CD14-positive monocyte (primary cell): ENCODE data around the gene AZIN2. TPM values are rescaled to one million over a fixed set of nuclear protein-coding genes. Genes with fewer than 3 reads are reported as not detected.

Source experiments
- DNase-seq, 3 donors: peaks; one replicate each; pipeline ENCODE4 v3.0.0-alpha.2; 2011 to 2022
- H2AFZ ChIP-seq: 2 replicates; pipeline ENCODE4 v1.6.0; 2012; ENCODE audit warnings: mild to moderate bottlenecking, low read depth, low read length, inconsistent platforms; ENCODE audit not compliant: insufficient read depth, poor library complexity, severe bottlenecking
- H3K27ac ChIP-seq, 2 donors: 1 replicate in 1 of 2; 2 replicates in 1 of 2; pipeline ENCODE4 v1.5.1; 2012 to 2013; ENCODE audit warnings: low read length in 2 of 2, control low read depth in 1 of 2, inconsistent platforms in 1 of 2, low read depth in 1 of 2, mild to moderate bottlenecking in 1 of 2
- H3K27me3 ChIP-seq, 2 donors: one replicate each; pipeline versions ENCODE4 v1.6.0 to v1.6.1; 2011 to 2013; ENCODE audit warnings: low read length in 2 of 2; ENCODE audit not compliant: control insufficient read depth in 2 of 2, insufficient read depth in 2 of 2
- H3K36me3 ChIP-seq, 2 donors: replicated peaks in 1 of 2; 1 replicate in 1 of 2; 2 replicates in 1 of 2; pipeline versions ENCODE4 v1.5.1 to v1.6.1; 2012 to 2013; ENCODE audit warnings: low read length in 2 of 2, control low read depth in 1 of 2, inconsistent platforms in 1 of 2, mild to moderate bottlenecking in 1 of 2; ENCODE audit not compliant: insufficient read depth in 2 of 2, control insufficient read depth in 1 of 2
- H3K4me1 ChIP-seq, 2 donors: 1 replicate in 1 of 2; 2 replicates in 1 of 2; pipeline versions ENCODE4 v1.5.1 to v1.6.1; 2012 to 2013; ENCODE audit warnings: low read length in 2 of 2, control low read depth in 1 of 2, inconsistent platforms in 1 of 2, mild to moderate bottlenecking in 1 of 2, moderate library complexity in 1 of 2; ENCODE audit not compliant: insufficient read depth in 2 of 2, control insufficient read depth in 1 of 2
- H3K4me2 ChIP-seq: replicated peaks from 2 replicates; pipeline ENCODE3; 2012; ENCODE audit warnings: low read length, moderate library complexity, mild to moderate bottlenecking; ENCODE audit not compliant: poor library complexity, severe bottlenecking; ENCODE audit errors: extremely low read depth
- H3K4me3 ChIP-seq, 3 experiments: fragments of 200-600 bp in 1 of 3; sonication (generic) in 1 of 3; replicated peaks in 1 of 3; 1 replicate in 2 of 3; 2 replicates in 1 of 3; pipeline ENCODE4 v1.5.1; 2011 to 2013; ENCODE audit warnings: low read length in 3 of 3, mild to moderate bottlenecking in 3 of 3, control low read depth in 2 of 3, low read depth in 2 of 3, inconsistent platforms in 1 of 3, moderate library complexity in 1 of 3
- H3K79me2 ChIP-seq: 2 replicates; pipeline ENCODE4 v1.6.0; 2012; ENCODE audit warnings: mild to moderate bottlenecking, control low read depth, inconsistent platforms, low read length, moderate library complexity; ENCODE audit not compliant: insufficient read depth
- H3K9ac ChIP-seq: 2 replicates; pipeline ENCODE4 v1.6.0; 2017; ENCODE audit warnings: low read length, mild to moderate bottlenecking; ENCODE audit not compliant: insufficient read depth, poor library complexity, severe bottlenecking
- H3K9me3 ChIP-seq, 2 donors: replicated peaks in 1 of 2; 1 replicate in 1 of 2; 2 replicates in 1 of 2; pipeline versions ENCODE4 v1.5.1 to v1.6.1; 2012 to 2013; ENCODE audit warnings: low read length in 2 of 2, control low read depth in 1 of 2; ENCODE audit not compliant: control insufficient read depth in 1 of 2, insufficient read depth in 1 of 2
- H4K20me1 ChIP-seq: 2 replicates; pipeline ENCODE4 v1.6.0; 2012; ENCODE audit warnings: mild to moderate bottlenecking, low read length, control low read depth, moderate library complexity; ENCODE audit not compliant: insufficient read depth
- H3K27ac Mint-ChIP-seq, 7 donors: one replicate each; pipeline ENCODE4 v1.8.0; 2020; ENCODE audit warnings: mild to moderate bottlenecking in 7 of 7, mixed read lengths in 7 of 7, moderate library complexity in 6 of 7, inconsistent platforms in 2 of 7
- H3K27me3 Mint-ChIP-seq, 3 donors: one replicate each; pipeline ENCODE4 v1.8.0; 2021 to 2022; ENCODE audit warnings: low read depth in 3 of 3, mild to moderate bottlenecking in 3 of 3, mixed read lengths in 3 of 3, moderate library complexity in 3 of 3, inconsistent platforms in 1 of 3
- H3K36me3 Mint-ChIP-seq, 2 donors: one replicate each; pipeline ENCODE4 v1.8.0; 2020; ENCODE audit warnings: mixed read lengths in 2 of 2, inconsistent platforms in 1 of 2, mild to moderate bottlenecking in 1 of 2
- H3K4me1 Mint-ChIP-seq: one replicate; pipeline ENCODE4 v1.8.0; 2020; ENCODE audit warnings: mild to moderate bottlenecking, mixed read lengths
- H3K4me3 Mint-ChIP-seq, 2 donors: one replicate each; pipeline ENCODE4 v1.8.0; 2020; ENCODE audit warnings: mild to moderate bottlenecking in 2 of 2, mixed read lengths in 2 of 2, moderate library complexity in 1 of 2
- H3K9me3 Mint-ChIP-seq, 7 donors: one replicate each; pipeline ENCODE4 v1.8.0; 2020 to 2022; ENCODE audit warnings: mixed read lengths in 7 of 7, mild to moderate bottlenecking in 6 of 7, moderate library complexity in 6 of 7, inconsistent platforms in 2 of 7
- CTCF ChIP-seq: fragments of 200-600 bp; IDR thresholded peaks from one replicate; pipeline ENCODE4 v1.8.0; 2022; ENCODE audit warnings: antibody characterized with exemption, mild to moderate bottlenecking
- whole genome bisulfite sequencing: methylation state at CpG from one replicate; pipeline ENCODE4 v1.1.5; 2013; ENCODE audit warnings: missing lambda C conversion rate; ENCODE audit not compliant: insufficient coverage; 5-methylcytosine and 5-hydroxymethylcytosine counted together
- intact Hi-C, 2 donors: fragments of 100-400 bp; cut with micrococcal nuclease; formaldehyde crosslinking; loops; one replicate each; pipeline versions ENCODE4 v1.15.0 to v1.15.1; 2023
- polyA plus RNA-seq, 3 donors: library from polyadenylated mRNA; depleted of rRNA in 1 of 3; unstranded in 2 of 3; stranded (reverse) in 1 of 3; fragments of 300-500 nt in 2 of 3; fragments of >200 nt in 1 of 3; fragmentation: Illumina TruSeq in 2 of 3; gene quantifications; 1 replicate in 2 of 3; 2 replicates in 1 of 3; pipeline ENCODE4 v1.2.3, GENCODE V29; 2012 to 2021

AZIN2 gene
- polyA plus RNA-seq, 3 donors: 0.03 to 0.89 TPM; not detected in 1

GRCh38 chr1:33032126-33032869 lies 48.7 kb upstream of the AZIN2 start:
- Mint-ChIP-seq H3K27ac (peak overlapping the region; percentile 80 to 97 (median 93)), H3K4me3 (peak overlapping the region; percentile 24 to 33), H3K36me3 (peaks cover 25 to 43% of the 10 kb centered on the region in 2 donors), H3K9me3 (peaks cover 0 to 2% (median 0%) of the 10 kb centered on the region in 7 donors), H3K27me3 (no peaks in the 10 kb centered on the region), H3K4me1 (peaks cover 82% of the 10 kb centered on the region)
- 0% methylated on average over 1 of the region's 6 CpGs for WGBS
- TF ChIP-seq CTCF: no peak
- H3K27ac ChIP-seq: peak overlapping the region; percentile 62 to 83
- intact Hi-C loops: loop anchor here in 1 of 2 donors (5.0 kb wide), 1 partner anchor 40 kb away; no protein-coding TSS in a partner anchor
- H3K4me1 ChIP-seq: peaks cover 70 to 73% of the 10 kb centered on the region in 2 donors
- H3K9me3 ChIP-seq: no peaks in the 10 kb centered on the region
- peak overlapping the region; percentile 31 for H3K9ac ChIP-seq
- peak; percentile 42 to 65 (median 65) for DNase-seq
- H3K4me3 ChIP-seq: peak overlapping the region in 1 of 3 experiments; percentile 49
- no peaks in the 10 kb centered on the region for H3K27me3 ChIP-seq
- H4K20me1 ChIP-seq: peaks cover 66% of the 10 kb centered on the region
- peak overlapping the region; percentile 43 for H3K4me2 ChIP-seq
- peaks cover 93% of the 10 kb centered on the region for H3K79me2 ChIP-seq
- no peak overlapping the region for H2AFZ ChIP-seq
- peaks cover 9 to 29% of the 10 kb centered on the region in 2 donors for H3K36me3 ChIP-seq

GRCh38 chr1:33036051-33036525 lies 44.9 kb upstream of the AZIN2 start:
- peak in 1 of 3 donors; percentile 53 for DNase-seq
- H4K20me1 ChIP-seq: peaks cover 30% of the 10 kb centered on the region
- 4% methylated on average over 5 of the region's 5 CpGs for WGBS
- peaks cover 0 to 3% of the 10 kb centered on the region in 2 donors for H3K36me3 ChIP-seq
- no peak overlapping the region for H2AFZ ChIP-seq
- peak overlapping the region; percentile 93 to 96 for H3K4me3 Mint-ChIP-seq
- no peaks in the 10 kb centered on the region for H3K27me3 ChIP-seq
- intact Hi-C loops: loop anchor here in 1 of 2 donors (2.0 to 5.0 kb wide), 2 partner anchors 15 to 74 kb away; partner anchors contain the start of gene RNF19B
- H3K36me3 Mint-ChIP-seq: peaks cover 2 to 12% of the 10 kb centered on the region in 2 donors
- peaks cover 0 to 2% (median 0%) of the 10 kb centered on the region in 3 donors for H3K27me3 Mint-ChIP-seq
- H3K9me3 Mint-ChIP-seq: peaks cover 0 to 2% (median 0%) of the 10 kb centered on the region in 7 donors
- H3K27ac Mint-ChIP-seq: peak overlapping the region; percentile 93 to 96 (median 95)
- H3K4me1 ChIP-seq: peaks cover 79 to 85% of the 10 kb centered on the region in 2 donors
- H3K4me3 ChIP-seq: peak overlapping the region; percentile 47 to 76 (median 72)
- peak overlapping the region; percentile 84 to 91 for H3K27ac ChIP-seq
- peaks cover 82% of the 10 kb centered on the region for H3K4me1 Mint-ChIP-seq
- H3K9me3 ChIP-seq: no peaks in the 10 kb centered on the region
- H3K9ac ChIP-seq: peak overlapping the region; percentile 87
- peaks cover 55% of the 10 kb centered on the region for H3K79me2 ChIP-seq
- peak overlapping the region; percentile 66 for H3K4me2 ChIP-seq
- no peak for TF ChIP-seq CTCF
